Tibial nerve (tissue), 3 donors: Measurements from ENCODE around the gene FHAD1.

ENCODE experiments used
- CTCF ChIP-seq, 5 experiments: fragments of 200-600 bp in 3 of 5; fragments of 450-650 bp in 2 of 5; sonication (generic) in 3 of 5; IDR thresholded peaks; one replicate each; pipeline ENCODE4 v1.5.1; 2016 to 2019; ENCODE audit warnings: antibody characterized with exemption in 5 of 5, mild to moderate bottlenecking in 3 of 5, moderate library complexity in 2 of 5
- POLR2A ChIP-seq, 2 donors: fragments of 450-650 bp; IDR thresholded peaks; one replicate each; pipeline ENCODE4 v1.6.1; 2017; ENCODE audit warnings: antibody characterized with exemption in 2 of 2, mild to moderate bottlenecking in 2 of 2, moderate library complexity in 2 of 2

GRCh38 chr1:15264769-15265168, 17.7 kb downstream of the FHAD1 start:
- TF ChIP-seq CTCF (IDR thresholded peaks at IDR 0.05), result no peak
- no peak for TF ChIP-seq POLR2A (IDR thresholded peaks at IDR 0.05)
